ENCODE data around the gene TP53I13. TPM values are rescaled to one million over a fixed set of nuclear protein-coding genes. Genes with fewer than 3 reads are reported as not detected.

The TP53I13 gene
- polyA plus RNA-seq, 1 experiment = 17.8 TPM

DNA sequence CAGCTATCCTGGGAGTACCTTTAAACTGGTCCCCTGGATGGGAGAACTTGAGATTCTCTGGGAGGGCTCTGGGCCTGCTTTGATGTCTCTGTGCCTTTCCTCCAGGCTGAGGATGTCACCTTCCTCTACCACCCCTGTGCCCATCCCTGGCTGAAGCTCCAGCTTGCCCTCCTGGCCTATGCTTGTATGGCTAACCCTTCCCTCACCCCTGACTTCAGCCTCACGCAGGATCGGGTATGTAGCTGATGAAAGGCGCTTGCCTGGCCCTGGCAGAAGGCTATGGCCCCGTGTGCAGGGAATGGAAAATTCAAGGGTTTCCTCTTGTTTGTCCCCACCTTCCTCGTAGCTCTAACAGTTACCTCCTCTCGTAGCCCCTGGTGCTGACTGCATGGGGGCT lies 3.0 kb downstream of the TP53I13 start:
- Histone ChIP-seq H3K9me3 (ENCODE audit: control insufficient read depth, insufficient read depth, low read length) (no peaks in the 10 kb centered on the region; the same call in 1 of the 2 replicates), H3K27me3 (ENCODE audit: control insufficient read depth, insufficient read depth, low read length) (no peaks in the 10 kb centered on the region), H3K4me3 (ENCODE audit: low read depth, low read length) (no peak overlapping the region), H3K27ac (ENCODE audit: low read depth, low read length) (no peak overlapping the region)
- CTCF ChIA-PET = interaction anchor here (1.0 to 9.4 kb wide), 4 partner anchors 21 to 533 kb away, joined by 3 to 77 read pairs (median 14); no protein-coding TSS in a partner anchor
- POLR2A ChIA-PET = no interaction called here
- TF ChIP-seq, protein P1, sequence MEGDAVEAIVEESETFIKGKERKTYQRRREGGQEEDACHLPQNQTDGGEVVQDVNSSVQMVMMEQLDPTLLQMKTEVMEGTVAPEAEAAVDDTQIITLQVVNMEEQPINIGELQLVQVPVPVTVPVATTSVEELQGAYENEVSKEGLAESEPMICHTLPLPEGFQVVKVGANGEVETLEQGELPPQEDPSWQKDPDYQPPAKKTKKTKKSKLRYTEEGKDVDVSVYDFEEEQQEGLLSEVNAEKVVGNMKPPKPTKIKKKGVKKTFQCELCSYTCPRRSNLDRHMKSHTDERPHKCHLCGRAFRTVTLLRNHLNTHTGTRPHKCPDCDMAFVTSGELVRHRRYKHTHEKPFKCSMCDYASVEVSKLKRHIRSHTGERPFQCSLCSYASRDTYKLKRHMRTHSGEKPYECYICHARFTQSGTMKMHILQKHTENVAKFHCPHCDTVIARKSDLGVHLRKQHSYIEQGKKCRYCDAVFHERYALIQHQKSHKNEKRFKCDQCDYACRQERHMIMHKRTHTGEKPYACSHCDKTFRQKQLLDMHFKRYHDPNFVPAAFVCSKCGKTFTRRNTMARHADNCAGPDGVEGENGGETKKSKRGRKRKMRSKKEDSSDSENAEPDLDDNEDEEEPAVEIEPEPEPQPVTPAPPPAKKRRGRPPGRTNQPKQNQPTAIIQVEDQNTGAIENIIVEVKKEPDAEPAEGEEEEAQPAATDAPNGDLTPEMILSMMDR (IDR thresholded peaks at IDR 0.05; ENCODE audit: low read depth, low read length) = no peak
- no peak for DNase-seq (ENCODE audit: low read depth, low spot score)

DNA sequence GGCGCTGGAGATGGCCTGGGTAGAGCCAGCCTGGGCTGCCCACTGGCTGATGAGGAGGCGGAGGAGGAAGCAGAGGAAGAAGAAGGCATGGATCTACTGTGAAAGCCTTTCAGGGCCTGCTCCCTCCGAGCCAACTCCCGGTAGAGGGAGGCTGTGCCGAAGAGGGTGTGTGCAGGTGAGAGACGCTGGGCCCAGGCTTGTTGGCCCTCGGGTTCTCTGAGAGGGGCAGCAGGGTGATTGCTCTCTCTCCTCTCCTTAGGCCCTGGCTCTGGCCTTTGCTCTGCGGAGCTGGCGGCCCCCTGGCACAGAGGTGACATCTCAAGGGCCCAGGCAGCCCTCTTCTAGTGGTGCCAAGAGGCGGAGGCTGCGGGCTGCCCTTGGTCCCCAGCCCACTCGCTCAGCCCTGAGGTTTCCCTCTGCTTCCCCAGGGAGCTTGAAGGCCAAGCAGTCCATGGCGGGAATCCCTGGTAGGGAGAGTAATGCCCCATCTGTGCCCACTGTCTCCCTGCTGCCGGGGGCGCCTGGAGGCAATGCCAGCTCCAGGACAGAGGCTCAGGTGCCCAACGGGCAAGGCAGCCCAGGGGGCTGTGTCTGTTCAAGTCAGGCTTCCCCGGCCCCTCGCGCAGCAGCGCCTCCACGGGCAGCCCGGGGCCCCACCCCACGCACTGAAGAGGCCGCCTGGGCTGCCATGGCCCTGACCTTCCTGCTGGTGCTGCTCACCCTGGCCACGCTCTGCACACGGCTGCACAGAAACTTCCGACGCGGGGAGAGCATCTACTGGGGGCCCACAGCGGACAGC lies 3.6 kb downstream of the TP53I13 start:
- Histone ChIP-seq H3K27me3 (ENCODE audit: control insufficient read depth, insufficient read depth, low read length) (no peaks in the 10 kb centered on the region), H3K27ac (ENCODE audit: low read depth, low read length) (no peak overlapping the region), H3K4me3 (ENCODE audit: low read depth, low read length) (peak overlapping the region; percentile 7; the same call in 1 of the 2 replicates), H3K9me3 (ENCODE audit: control insufficient read depth, insufficient read depth, low read length) (no peaks in the 10 kb centered on the region; the same call in 1 of the 2 replicates)
- POLR2A ChIA-PET = interaction anchor here (1.0 kb wide), 1 partner anchor 44 kb away, joined by 3 read pairs; no protein-coding TSS in a partner anchor
- no peak for DNase-seq (ENCODE audit: low read depth, low spot score)
- CTCF ChIA-PET = interaction anchor here (0.6 to 9.4 kb wide), 12 partner anchors 8 to 359 kb away, joined by 3 to 77 read pairs (median 5); no protein-coding TSS in a partner anchor
- TF ChIP-seq, protein P1 (IDR thresholded peaks at IDR 0.05; ENCODE audit: low read depth, low read length) = no peak

GRCh38 chr17:29572691-29573557 lies 4.4 kb downstream of the TP53I13 start:
- Histone ChIP-seq H3K9me3 (ENCODE audit: control insufficient read depth, insufficient read depth, low read length) (no peaks in the 10 kb centered on the region; the same call in 1 of the 2 replicates), H3K27ac (ENCODE audit: low read depth, low read length) (peak overlapping the region; percentile 57), H3K4me3 (ENCODE audit: low read depth, low read length) (peak overlapping the region; percentile 7; the same call in 1 of the 2 replicates), H3K27me3 (ENCODE audit: control insufficient read depth, insufficient read depth, low read length) (no peaks in the 10 kb centered on the region)
- TF ChIP-seq, protein P1 (IDR thresholded peaks at IDR 0.05; ENCODE audit: low read depth, low read length) = peak; percentile 61
- ChIA-PET POLR2A (interaction anchor here (1.0 kb wide), 1 partner anchor 43 kb away, joined by 3 read pairs; no protein-coding TSS in a partner anchor), CTCF (interaction anchor here (0.5 to 9.4 kb wide), 15 partner anchors 8 to 358 kb away, joined by 3 to 77 read pairs (median 5); no protein-coding TSS in a partner anchor)
- DNase-seq (ENCODE audit: low read depth, low spot score) = no peak

DNA sequence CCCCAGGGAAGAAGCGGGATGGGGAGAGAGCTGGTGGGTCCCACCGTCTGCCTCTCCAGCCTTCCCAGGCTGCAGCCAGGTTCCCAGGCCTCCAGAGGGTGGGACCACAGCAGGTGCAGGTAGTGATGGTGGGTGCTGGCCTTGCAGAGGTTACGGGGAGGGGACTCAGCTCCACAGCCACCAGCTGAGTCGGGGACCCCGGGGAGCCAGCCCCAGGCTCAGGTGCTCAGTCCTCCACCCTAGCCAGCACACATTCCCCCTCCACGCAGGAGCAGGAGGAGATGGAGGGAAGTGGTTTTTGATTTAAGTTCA lies 5.0 kb downstream of the TP53I13 start:
- no peaks in the 10 kb centered on the region; the same call in 1 of the 2 replicates for H3K9me3 ChIP-seq (ENCODE audit: control insufficient read depth, insufficient read depth, low read length)
- ChIA-PET CTCF (interaction anchor here (0.5 to 9.4 kb wide), 12 partner anchors 8 to 209 kb away, joined by 3 to 77 read pairs (median 6); no protein-coding TSS in a partner anchor), POLR2A (no interaction called here)
- H3K27me3 ChIP-seq (ENCODE audit: control insufficient read depth, insufficient read depth, low read length) = no peaks in the 10 kb centered on the region
- TF ChIP-seq, protein P1 (IDR thresholded peaks at IDR 0.05; ENCODE audit: low read depth, low read length) = no peak
- no peak overlapping the region for H3K4me3 ChIP-seq (ENCODE audit: low read depth, low read length)
- no peak for DNase-seq (ENCODE audit: low read depth, low spot score)
- no peak overlapping the region for H3K27ac ChIP-seq (ENCODE audit: low read depth, low read length)
